DND-41 (cell line): Measurements from ENCODE around the gene UBALD1.

Experiments used
- EZH2 ChIP-seq: IDR thresholded peaks from 3 replicates; pipeline ENCODE4 v1.6.1; 2012; ENCODE audit warnings: borderline replicate concordance, low read depth, mild to moderate bottlenecking, moderate library complexity, low read length, inconsistent platforms; ENCODE audit not compliant: severe bottlenecking
- TF ChIP-seq, protein P1 (sequence below): IDR thresholded peaks from 2 replicates; pipeline ENCODE4 v1.5.1; 2012; ENCODE audit warnings: borderline replicate concordance, low read length, moderate library complexity, mild to moderate bottlenecking; ENCODE audit not compliant: poor library complexity, severe bottlenecking; ENCODE audit errors: extremely low read depth

DNA sequence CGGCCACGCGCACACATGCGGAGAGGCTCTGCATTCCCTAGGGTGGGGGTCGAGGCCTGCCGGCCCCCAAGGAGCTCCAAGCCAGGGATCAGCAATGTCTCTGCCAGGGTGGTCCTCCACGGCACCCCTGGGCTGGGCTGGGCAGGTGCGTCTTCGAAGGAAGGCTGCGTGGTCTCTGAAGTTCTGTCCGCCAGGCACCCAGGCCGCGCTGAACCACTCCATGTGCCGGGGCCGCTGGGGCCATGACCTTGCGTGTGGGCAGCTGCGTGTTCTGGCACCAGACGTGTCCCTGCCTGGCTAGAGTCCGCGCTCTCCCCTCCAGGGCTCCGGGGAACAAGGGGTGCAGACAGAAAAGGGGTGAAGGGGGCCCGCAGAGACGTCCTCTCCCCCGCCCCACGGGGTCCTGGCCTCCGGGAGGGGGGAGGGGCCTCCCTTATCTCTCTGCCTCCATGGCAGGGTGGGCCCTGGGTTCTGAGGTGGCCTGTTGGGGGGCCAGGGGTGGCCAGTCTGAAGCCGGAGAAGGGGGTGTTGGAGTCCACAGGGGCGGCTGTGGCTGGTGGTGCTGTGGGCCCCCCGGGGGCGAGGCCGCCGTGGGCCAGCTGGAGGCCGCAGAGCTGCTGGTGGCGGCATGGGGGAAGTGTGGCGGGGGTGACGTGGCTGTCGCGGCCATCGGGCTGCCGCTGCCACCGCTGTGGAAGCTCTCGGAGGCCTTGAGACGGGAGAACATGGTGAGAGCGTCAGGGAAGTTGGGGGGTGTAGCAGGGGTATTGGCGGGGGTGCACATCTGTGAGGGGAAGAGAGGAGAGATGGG lies 5.3 kb downstream of the UBALD1 start:
- TF ChIP-seq, protein P1, sequence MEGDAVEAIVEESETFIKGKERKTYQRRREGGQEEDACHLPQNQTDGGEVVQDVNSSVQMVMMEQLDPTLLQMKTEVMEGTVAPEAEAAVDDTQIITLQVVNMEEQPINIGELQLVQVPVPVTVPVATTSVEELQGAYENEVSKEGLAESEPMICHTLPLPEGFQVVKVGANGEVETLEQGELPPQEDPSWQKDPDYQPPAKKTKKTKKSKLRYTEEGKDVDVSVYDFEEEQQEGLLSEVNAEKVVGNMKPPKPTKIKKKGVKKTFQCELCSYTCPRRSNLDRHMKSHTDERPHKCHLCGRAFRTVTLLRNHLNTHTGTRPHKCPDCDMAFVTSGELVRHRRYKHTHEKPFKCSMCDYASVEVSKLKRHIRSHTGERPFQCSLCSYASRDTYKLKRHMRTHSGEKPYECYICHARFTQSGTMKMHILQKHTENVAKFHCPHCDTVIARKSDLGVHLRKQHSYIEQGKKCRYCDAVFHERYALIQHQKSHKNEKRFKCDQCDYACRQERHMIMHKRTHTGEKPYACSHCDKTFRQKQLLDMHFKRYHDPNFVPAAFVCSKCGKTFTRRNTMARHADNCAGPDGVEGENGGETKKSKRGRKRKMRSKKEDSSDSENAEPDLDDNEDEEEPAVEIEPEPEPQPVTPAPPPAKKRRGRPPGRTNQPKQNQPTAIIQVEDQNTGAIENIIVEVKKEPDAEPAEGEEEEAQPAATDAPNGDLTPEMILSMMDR, result no peak
- TF ChIP-seq EZH2, result no peak
